NCI-H187 treated with DMSO at 0.1 percent for 48 hours (cell line): Measurements from ENCODE around the gene ECT2.
"Not testable (repeated sequence)": the region's sequence is repeated elsewhere in the genome, so short reads cannot be mapped to it uniquely, and the experiment has no call there.

ENCODE experiments used
- DNase-seq: peaks from one replicate; lab custom pipeline; 2025; lab: John Stamatoyannopoulos, UW

ECT2 gene

DNA sequence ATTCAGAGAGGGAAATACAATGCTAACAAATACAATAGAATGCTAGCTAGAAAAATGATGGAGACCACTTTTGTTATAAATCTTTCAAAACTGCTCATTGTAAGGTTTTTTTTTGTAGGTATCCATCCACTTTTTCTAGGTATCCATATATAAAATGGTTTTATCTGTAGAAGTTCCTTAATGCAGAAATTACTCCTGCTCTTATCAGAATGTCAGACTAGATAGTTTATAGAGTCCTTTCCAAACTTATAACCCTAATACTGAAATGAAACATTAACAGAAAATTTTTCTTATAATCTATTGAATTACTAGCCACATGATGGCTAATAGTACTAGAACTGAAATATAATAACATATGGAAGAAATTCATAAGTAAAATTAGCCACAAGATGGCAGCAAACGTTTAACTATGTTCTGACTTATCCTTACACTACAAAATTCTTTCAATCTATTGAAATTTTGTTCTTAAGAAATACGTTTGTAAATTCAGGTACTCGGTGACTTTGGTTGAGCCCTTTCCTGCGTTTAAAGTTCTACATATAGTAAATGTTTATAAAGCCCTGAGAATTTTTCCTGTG is 58.5 kb downstream of the ECT2 start:
- no peak for DNase-seq

DNA sequence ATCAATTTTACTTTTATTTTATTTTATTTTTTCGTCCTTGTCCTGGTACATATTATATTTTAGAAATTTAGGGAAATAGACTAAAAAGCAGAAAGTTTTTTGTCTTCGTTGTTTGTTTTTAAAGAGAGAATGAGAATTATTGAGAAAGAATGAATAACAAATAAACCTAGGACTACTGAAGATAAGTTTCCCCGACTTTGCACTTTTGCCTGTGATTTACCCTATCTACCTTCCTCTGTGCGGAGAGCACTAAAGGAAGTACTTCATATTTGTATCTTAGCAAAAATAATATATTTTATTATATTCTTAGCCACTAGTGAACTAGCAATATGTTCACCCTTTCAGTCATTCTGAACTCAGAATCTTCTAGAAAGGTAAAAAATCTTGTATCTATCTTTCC is 60.6 kb downstream of the ECT2 start:
- DNase-seq: no peak

DNA sequence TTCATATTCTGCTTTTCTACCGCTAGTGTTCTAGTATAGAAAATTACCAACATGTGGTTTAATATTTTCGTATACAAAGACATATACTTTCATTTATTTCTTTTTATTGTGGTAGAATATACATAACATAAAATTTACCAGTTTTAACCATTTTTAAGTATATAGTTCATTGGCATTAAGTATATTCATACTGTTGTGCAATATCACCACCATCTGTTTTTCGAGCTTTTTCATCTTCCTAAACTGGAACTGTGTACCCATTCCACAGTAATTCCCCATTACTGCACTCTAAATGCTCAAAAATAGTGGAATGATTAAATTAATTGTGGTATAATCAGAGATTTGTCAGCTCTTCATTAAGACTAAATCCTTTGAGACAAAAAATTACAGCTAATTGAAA is 62.9 kb downstream of the ECT2 start:
- no peak for DNase-seq

DNA sequence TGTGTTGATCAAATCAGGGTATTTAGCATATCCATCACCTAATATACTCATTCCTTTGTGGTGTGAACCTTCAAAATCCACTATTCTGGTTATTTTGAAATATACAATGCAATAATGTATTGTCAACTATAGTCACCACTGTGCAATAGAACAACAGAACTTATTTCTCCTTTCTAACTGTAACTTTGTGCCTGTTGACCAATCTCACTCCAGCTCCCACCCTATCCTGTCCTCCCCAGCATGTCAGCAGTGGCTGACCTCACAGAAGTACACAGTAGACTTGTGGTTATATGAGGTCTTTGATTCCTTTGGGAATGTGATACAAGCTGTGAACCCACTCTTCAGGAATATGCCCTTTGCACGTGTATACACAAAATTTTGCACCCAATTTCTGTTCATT is 64.2 kb downstream of the ECT2 start:
- no peak for DNase-seq

DNA sequence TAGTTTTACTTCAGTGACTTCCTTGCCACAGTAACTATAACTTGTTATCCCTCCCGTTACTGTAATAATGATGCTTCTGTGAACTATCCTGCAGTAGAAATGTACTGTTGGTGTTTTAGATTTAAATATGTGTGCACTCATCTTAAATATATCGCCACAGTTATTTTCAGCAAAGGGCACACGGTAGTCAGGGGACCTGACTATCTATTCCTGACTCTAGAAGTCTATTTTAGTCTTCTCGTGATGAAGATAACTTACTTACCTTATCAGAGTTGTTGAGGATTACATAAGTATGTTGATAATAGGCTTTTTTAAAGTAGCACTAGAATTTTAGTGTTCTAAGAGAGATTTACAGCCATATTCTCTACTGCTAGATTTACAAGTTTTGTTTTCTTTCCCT is 65.3 kb downstream of the ECT2 start:
- no peak for DNase-seq

DNA sequence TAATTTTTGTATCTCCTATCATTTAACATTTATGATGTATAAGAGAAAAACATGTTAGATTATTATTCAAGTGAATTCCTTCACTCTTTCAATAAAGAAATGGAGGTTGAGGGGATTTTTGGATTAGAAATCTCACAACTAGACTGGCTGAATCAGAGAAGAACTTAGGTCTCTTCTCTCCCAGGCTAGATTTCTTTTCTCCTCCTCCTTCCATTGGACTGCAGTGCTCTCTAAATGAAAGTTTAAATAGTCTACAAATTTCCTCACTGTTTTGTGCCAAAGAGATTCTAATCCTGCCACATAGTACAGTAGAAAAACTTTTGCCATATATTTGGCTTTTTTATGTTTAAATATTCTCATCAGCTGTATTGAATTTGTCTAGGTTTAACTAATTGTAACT is 65.8 kb downstream of the ECT2 start:
- no peak for DNase-seq

DNA sequence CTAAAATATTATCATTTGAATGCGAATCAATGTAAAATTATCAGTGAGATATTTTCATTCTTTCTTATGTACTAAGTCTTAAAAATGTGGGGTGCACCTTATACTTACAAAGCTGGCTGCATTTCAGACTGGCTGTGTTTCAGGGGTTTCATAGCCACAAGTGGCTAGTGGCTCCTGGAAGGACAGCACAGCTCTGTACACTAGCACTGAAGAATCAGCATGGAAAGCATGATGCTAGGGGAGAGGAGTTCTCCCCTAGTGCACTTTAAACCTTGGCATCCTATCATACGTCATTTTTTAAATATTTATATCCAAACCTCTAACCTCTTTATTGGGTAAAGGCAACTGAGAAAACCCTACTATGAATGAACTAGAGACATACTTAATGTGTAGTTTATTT is 66.4 kb downstream of the ECT2 start:
- DNase-seq: no peak

DNA sequence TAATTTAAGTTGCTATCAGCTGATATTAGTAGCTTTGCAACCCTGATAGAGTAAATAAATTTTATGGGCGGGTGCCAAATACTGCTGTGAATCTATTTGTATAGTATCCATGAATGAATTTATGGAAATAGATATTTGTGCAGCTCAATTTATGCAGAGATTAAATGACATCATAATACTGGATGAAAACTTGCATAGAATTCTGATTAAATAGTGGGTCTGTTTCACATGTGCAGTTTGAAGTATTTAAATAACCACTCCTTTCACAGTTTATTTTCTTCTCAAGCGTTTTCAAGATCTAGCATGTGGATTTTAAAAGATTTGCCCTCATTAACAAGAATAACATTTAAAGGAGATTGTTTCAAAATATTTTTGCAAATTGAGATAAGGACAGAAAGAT is 70.0 kb downstream of the ECT2 start:
- DNase-seq: no peak

DNA sequence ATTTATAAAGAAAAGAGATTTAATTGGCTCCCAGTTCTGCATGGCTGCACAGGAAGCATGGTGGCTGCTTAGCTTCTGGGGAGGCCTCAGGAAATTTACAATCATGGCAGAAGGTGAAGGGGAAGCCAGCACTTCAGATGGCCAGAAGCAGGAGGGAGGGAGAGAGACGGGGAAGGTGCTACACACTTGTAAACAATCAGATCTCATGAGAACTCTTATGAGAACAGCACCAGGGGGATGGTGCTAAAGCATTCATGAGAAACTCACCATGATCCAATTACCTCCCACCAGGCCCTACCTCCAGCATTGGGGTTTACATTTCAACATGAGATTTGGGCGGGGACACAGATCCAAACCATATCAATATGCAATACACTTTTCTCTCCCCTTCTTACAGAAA is 73.7 kb downstream of the ECT2 start:
- peak; percentile 10 for DNase-seq

DNA sequence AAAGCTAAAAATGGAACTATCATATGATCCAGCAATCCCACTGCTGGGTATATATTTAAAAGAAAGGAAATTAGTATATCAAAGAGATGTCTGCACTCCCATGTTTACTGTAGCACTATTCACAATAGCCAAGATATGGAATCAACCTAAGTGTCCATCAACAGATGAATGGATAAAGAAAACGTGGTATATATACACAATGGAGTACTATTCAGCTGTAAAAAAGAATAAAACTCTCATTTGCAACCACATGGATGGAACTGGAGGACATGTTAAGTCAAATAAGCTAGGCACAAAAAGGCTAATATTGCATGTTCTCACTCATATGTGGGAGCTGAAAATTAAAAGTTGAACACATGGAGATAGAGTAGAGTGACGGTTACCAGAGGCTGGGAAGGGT is 76.7 kb downstream of the ECT2 start:
- not testable (repeated sequence) for DNase-seq

DNA sequence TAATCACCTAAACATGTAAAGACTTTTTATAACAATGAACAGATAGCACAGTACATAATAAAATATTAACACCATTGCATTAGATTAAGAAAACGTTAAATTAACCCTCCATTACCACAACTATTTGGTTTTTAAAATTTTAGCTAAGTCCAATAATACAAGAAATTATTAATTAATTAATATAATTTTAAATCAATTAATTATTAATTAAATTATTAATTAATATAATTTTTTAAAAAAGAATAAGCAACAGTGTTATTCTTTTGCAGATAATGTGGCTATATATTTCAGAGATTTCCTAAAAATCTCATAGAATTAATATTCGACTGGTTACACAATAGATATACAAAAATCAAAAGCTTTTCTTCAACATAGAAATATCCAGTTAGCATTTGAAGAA is 82.5 kb downstream of the ECT2 start:
- no peak for DNase-seq

DNA sequence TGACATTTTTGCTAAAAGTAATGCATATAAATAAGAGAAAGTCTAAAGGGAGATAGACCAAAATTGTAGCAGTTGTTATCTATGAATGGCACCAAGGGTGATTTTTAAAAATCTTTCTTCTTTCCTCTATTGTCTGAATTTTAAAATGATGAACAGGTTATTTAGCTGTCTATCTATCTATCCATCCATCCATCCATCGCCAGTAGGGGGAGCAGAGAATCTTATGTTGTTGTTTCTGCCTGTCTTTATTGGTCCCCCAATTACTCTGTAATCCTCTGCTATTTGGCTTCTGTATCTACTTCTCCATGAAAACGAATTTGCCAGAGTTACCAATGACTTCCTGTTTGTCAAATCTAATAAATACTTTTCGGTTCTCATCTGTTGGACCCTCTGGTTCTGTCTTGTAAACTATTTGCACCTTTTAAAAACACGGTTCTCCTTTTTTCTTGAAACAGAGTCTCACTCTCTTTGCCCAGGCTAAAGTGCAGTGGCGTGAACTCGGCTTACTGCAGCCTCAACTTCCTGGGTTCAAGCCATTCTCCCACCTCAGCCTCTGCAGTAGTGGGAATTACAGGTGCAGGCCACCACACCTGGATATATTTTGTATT is 86.0 kb downstream of the ECT2 start:
- no peak for DNase-seq

DNA sequence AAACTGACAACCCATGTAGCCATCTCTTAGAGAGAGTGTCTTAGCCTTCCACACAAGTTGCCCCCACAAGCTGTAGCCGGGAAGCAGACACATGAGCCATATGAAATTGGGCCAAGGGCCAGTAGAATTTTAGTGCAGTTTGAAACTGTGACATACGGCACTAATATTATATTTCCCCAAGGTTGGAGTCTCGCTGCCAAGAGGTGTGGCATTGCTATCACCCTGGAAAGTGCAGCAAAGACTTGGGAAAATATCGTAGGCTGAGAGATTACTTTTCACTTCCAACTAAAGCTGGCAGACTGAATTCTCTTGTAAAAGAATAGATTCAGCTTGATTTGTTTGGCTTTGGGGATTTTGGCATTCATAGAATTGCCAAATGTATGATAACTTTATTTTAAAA is 89.2 kb downstream of the ECT2 start:
- no peak for DNase-seq

DNA sequence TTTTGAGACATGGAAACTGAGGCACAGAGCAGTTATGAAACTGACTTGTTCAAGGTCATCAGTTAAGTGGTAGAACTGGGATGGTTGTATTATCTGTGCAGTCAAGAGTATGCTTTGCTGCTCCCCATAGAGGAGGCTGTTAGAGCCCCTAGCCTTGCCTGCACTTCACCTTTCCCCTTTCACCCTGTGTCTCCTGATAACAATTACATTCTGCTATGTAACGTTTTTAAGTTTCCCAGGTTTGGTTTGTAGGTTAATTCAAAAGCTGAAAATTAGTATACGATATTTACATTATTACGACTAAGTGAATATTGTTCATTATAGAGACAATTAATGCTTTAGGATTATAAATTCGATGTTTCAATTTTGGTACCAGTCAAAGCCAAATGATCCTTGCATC is 89.9 kb downstream of the ECT2 start:
- no peak for DNase-seq

DNA sequence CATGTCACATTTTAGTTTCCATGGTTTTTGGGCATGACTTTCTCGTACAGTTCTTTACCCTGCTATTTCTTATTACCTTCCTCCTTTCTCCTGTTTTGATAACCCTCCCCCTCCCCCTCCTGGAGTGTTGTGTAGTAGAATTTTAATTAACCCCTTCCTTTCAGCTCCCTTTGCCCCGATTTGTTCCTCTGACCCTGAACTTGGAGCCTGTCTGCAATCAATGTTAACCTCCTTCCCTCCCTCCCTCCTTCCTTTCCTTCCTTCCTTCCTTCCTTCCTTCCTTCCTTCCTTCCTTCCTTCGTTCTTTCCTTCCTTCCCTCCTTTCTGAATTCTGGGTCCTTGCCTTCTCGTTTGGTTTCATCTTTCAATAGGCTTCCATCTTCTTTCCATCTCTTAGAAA is 90.4 kb downstream of the ECT2 start:
- no peak for DNase-seq

DNA sequence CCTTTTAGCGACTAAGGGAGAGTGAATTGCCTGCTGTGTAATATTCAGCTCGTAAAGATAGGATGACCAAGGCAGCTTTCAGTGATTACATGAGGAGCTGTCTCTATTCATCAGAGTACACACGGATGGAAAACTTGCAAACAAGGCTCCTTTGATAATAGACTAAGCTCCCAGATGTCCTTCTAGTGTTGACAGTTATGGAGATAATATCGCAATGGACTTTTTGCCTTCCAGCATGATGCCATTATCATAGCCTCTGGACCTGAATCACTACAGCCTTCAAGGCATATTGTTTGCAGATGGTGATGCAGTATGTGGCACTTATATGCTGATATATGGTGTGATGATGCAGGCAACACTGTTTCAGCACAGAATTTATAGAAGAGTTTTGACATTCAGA is 93.9 kb downstream of the ECT2 start:
- no peak for DNase-seq

DNA sequence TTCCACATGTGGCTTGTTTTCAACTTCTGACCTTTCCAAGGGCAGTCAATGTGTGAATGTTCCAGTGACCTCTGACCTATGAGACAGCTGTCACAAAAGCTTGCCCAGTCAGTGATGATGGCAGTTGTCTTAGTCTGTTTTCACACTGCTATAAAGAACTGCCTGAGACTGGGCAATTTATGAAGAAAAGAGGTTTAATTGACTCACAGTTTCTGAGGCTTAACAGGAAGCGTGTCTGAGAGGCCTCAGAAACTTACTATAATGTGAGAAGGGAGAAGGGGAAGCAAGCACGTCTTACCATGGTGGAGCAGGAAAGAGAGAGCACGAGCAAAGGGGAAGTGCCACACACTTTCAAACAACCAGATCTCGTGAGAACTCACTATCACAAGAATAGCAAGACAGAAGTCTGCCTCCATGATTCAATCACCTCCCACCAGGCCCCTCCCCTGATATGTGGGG is 95.6 kb downstream of the ECT2 start:
- DNase-seq: no peak

DNA sequence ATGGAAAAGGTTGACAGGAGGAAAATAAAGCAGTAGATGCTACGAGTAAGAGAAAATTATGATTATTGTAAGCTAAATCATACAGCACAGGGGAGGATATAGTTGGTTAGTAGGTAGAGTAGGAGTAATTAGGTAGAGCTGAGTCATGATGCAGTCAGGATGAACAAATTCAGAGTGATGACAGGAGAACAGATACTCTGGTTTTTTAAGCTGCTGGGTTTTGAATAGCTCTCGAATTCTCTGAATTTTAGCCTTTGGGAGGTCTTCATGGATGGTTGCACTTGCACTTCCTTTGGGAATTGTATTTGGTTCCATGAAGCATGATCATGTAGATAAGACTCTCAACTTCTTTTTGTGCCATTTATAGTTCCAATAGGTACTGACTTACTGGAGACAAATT is 96.2 kb downstream of the ECT2 start:
- DNase-seq: no peak

DNA sequence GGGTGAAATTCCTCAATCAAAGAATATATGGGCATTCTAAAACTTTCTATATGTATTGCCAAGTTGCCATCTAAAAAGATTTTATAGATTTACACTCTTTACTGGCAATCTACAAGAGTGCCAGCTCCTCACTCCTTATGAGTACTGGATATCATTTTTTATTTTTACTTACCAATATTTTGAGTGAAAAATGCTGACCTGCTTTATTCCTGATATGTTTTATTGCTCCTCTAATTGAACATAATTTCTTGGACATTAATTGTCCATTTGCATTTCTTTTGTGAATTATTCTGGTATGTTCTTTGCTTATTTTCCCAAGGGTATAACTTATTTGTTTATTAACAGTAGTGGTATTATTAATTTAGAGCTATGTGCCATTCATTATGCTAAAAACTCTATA is 96.8 kb downstream of the ECT2 start:
- no peak for DNase-seq

DNA sequence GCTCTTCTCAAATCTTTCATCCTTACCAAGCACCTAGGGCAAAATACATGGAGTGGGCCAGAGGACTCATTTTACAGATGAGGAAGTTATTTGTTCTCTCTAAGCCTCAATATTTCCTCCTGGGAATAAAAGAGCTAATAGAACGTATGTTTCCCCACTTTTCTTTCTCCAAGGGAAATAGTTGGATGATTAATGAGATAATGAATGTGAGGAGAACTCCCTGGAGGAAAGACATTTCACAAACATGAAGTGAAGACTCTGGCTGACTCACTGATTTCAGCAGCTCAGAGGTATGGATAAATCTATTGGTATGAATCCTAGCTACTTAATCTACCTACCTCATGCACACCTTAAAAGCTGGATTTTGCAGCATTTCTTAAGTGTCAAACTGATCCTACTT is 98.4 kb downstream of the ECT2 start:
- no peak for DNase-seq

DNA sequence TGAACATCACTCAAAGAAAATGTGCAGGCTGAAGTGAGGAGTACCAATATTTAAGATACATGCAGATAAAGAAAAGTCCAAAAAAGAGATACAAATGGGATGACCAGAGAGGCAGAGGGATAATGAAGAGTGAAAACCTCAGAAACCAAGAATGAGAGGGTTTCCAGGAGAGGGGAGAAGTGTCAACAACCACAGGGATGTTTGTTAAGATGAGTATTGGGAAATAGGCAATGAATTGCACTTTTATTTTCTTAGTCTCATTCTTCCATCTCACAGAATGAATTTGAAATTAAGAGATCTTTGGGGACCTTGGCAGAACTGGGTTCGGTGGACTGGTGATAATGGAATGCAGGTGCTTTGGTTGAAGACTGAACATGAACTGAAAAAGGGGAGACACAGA is 102.5 kb downstream of the ECT2 start:
- no peak for DNase-seq

DNA sequence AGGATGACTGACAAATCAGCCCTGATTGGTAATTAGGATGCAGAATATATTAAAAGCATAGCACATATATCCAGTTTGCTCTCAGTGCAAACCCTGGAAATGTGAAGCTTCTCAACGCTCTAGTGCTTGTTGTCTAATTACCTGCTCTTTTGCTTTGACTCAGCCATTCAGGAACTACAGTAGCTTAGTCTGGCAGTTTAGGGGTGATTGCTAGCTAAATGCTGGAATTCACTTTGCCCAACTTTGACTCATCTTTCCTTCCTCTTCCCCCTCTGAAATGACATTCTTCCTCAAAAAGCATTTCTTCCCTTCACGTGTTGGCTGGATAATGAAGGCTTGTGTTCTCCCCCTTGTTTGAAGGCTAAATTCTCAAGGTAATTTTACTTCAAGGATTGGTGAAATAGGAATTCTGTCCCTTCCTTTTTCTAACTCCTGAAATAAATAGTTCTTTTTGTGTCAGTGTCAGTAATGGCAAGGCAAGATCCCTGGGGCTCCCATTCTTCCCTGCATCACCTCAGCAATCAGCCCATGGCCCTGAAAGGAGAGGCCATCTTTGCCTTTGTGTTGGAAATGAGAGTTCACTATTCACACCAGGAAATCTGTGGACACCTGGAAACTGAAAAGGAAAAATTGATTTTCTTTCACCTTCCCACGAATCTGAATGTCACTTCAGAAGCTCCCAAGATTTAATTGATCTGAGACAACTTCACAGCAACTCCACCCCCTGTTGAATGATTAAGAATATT is 103.6 kb downstream of the ECT2 start:
- DNase-seq: no peak

DNA sequence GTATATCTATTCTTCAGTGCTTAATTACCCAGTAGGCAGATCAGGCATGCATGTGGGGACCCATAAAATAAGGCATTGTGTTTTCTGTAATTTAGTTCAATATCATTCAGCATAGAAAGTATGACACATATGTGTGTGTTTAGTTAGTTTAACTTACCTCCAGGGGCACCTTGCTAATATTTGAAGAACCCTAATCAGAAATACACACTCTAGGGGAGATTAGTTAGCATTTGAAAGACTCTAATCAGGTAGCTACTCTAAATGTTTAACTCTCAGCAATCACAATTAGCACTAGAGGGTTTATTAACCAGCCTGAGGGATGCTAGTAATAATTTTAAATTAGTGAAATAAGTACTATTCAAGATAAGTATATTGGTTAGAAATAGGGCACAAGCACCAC is 104.5 kb downstream of the ECT2 start:
- DNase-seq: no peak
